ENCODE measurements around the gene SLC38A8. TPM values are rescaled to one million over a fixed set of nuclear protein-coding genes. Genes with fewer than 3 reads are reported as not detected.

Gene SLC38A8
- total and polyA plus RNA-seq, 11 donors = 0.29 to 25.3 (median 0.87) TPM; not detected in 3

- H3K4me3 ChIP-seq = no peak overlapping the region
- ATAC-seq (no peak), DNase-seq (no peak)
- intact Hi-C loops (cut with DNase I) = no loop called here
- H3K4me1 ChIP-seq = peaks cover 0 to 7% (median 0%) of the 10 kb centered on the region in 12 donors
- 67 to 75% (median 72%) methylated on average over 14 of the region's 14 CpGs for WGBS, 4 donors
- H3K9me3 ChIP-seq = no peaks in the 10 kb centered on the region
- H3K27me3 ChIP-seq = no peaks in the 10 kb centered on the region
- H3K27ac ChIP-seq = no peak overlapping the region
- TF ChIP-seq CTCF (IDR thresholded peaks at IDR 0.05) (no peak), POLR2A (IDR thresholded peaks at IDR 0.05) (no peak)
- no peaks in the 10 kb centered on the region for H3K36me3 ChIP-seq
Measured at GRCh38 chr16:84014570-84015327, 27.8 kb downstream of the SLC38A8 start.

GRCh38 chr16:84013787-84014569, 28.6 kb downstream of the SLC38A8 start:
- no peak for TF ChIP-seq POLR2A (IDR thresholded peaks at IDR 0.05)
- TF ChIP-seq CTCF (IDR thresholded peaks at IDR 0.05) = no peak
- Histone ChIP-seq H3K4me1 (peaks cover 0 to 5% (median 0%) of the 10 kb centered on the region in 12 donors), H3K27ac (no peak overlapping the region), H3K36me3 (no peaks in the 10 kb centered on the region), H3K9me3 (no peaks in the 10 kb centered on the region), H3K4me3 (no peak overlapping the region), H3K27me3 (no peaks in the 10 kb centered on the region)
- WGBS, 4 donors = 7 to 22% (median 16%) methylated on average over 10 to 14 of the region's 14 CpGs
- intact Hi-C loops (cut with DNase I) = no loop called here
- DNase-seq (peak in 1 of 5 donors; percentile 50), ATAC-seq (peak; percentile 42 to 75 (median 70))

- Histone ChIP-seq H3K27me3 (peaks cover 0 to 3% (median 0%) of the 10 kb centered on the region in 9 donors), H3K9me3 (no peaks in the 10 kb centered on the region), H3K36me3 (no peaks in the 10 kb centered on the region), H3K27ac (no peak overlapping the region), H3K4me1 (peaks cover 0 to 3% (median 0%) of the 10 kb centered on the region in 12 donors), H3K4me3 (no peak overlapping the region)
- ATAC-seq (no peak), DNase-seq (peak in 1 of 5 donors; percentile 20)
- no peak for TF ChIP-seq CTCF (IDR thresholded peaks at IDR 0.05)
- TF ChIP-seq POLR2A (IDR thresholded peaks at IDR 0.05) = no peak
- intact Hi-C loops (cut with DNase I) = loop anchor here in 1 of 10 donors (5.0 kb wide), 1 partner anchor 38 kb away; no protein-coding TSS in a partner anchor
- 88 to 97% (median 95%) methylated on average over 6 of the region's 6 CpGs for WGBS, 4 donors
Measured at GRCh38 chr16:84009282-84009681, 33.3 kb downstream of the SLC38A8 start.

- DNase-seq = peak in 4 of 5 donors; percentile 24 to 57 (median 49)
- TF ChIP-seq CTCF (IDR thresholded peaks at IDR 0.05) (no peak), POLR2A (IDR thresholded peaks at IDR 0.05) (no peak)
- Histone ChIP-seq H3K4me3 (no peak overlapping the region), H3K4me1 (no peaks in the 10 kb centered on the region), H3K36me3 (no peaks in the 10 kb centered on the region), H3K9me3 (no peaks in the 10 kb centered on the region), H3K27me3 (peaks cover 0 to 7% (median 0%) of the 10 kb centered on the region in 9 donors), H3K27ac (no peak overlapping the region)
- intact Hi-C loops (cut with DNase I) = loop anchor here in 1 of 10 donors (5.0 kb wide), 1 partner anchor 39 kb away; no protein-coding TSS in a partner anchor
- ATAC-seq = peak; percentile 54 to 79 (median 62)
- 36 to 59% (median 45%) methylated on average over 8 of the region's 8 CpGs for WGBS, 4 donors
Measured at GRCh38 chr16:84007965-84008364, 34.6 kb downstream of the SLC38A8 start.
